ENCODE data around the gene ITGB7.

DNA sequence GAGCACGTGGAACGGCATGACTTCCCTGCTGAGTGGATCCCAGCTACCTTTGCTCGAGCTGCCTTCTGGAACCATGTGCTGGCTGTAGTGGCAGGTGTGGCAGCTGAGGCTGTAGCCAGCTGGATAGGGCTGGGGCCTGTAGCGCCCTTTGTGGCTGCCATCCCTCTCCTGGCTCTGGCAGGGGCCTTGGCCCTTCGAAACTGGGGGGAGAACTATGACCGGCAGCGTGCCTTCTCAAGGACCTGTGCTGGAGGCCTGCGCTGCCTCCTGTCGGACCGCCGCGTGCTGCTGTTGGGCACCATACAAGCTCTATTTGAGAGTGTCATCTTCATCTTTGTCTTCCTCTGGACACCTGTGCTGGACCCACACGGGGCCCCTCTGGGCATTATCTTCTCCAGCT, 46.2 kb upstream of the ITGB7 start:
- no peak for TF ChIP-seq CREM (CRISPR knock-in tag; IDR thresholded peaks at IDR 0.05)
- TF ChIP-seq, protein P1, sequence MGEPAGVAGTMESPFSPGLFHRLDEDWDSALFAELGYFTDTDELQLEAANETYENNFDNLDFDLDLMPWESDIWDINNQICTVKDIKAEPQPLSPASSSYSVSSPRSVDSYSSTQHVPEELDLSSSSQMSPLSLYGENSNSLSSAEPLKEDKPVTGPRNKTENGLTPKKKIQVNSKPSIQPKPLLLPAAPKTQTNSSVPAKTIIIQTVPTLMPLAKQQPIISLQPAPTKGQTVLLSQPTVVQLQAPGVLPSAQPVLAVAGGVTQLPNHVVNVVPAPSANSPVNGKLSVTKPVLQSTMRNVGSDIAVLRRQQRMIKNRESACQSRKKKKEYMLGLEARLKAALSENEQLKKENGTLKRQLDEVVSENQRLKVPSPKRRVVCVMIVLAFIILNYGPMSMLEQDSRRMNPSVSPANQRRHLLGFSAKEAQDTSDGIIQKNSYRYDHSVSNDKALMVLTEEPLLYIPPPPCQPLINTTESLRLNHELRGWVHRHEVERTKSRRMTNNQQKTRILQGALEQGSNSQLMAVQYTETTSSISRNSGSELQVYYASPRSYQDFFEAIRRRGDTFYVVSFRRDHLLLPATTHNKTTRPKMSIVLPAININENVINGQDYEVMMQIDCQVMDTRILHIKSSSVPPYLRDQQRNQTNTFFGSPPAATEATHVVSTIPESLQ (CRISPR knock-in tag; IDR thresholded peaks at IDR 0.05): no peak

Measured in WTC11 (cell line).